Astrocyte (in vitro differentiated cells and primary cell): ENCODE measurements around the gene BTBD10. TPM values are rescaled to one million over a fixed set of nuclear protein-coding genes. Genes with fewer than 3 reads are reported as not detected.

Experiments
- DNase-seq: peaks from one replicate; pipeline ENCODE4 v3.0.0-alpha.2; 2010; ENCODE audit warnings: low read depth
- FAIRE-seq: peaks from 2 replicates; lab custom pipeline; 2011; peaks lifted over from hg19 to GRCh38; lab: Jason Lieb, UNC
- H2AFZ ChIP-seq: 2 replicates; pipeline ENCODE4 v1.6.0; 2012; ENCODE audit warnings: low read depth, low read length, inconsistent platforms
- H3K27ac ChIP-seq: 2 replicates; pipeline ENCODE4 v1.5.1; 2011; ENCODE audit warnings: low read depth, low read length, inconsistent platforms
- H3K27me3 ChIP-seq: 2 replicates; pipeline ENCODE4 v1.6.0; 2011; ENCODE audit warnings: low read length, inconsistent platforms; ENCODE audit not compliant: insufficient read depth
- H3K36me3 ChIP-seq: 2 replicates; pipeline ENCODE4 v1.5.1; 2011; ENCODE audit warnings: low read length, inconsistent platforms; ENCODE audit not compliant: insufficient read depth
- H3K4me1 ChIP-seq: 2 replicates; pipeline ENCODE4 v1.5.1; 2011; ENCODE audit warnings: low read length, inconsistent platforms; ENCODE audit not compliant: insufficient read depth
- H3K4me2 ChIP-seq: 2 replicates; pipeline ENCODE4 v1.6.0; 2012; ENCODE audit warnings: low read length, inconsistent platforms
- H3K4me3 ChIP-seq: 2 replicates; pipeline ENCODE4 v1.5.1; 2011; ENCODE audit warnings: low read depth, mild to moderate bottlenecking, low read length, inconsistent platforms; ENCODE audit not compliant: insufficient read depth
- H3K79me2 ChIP-seq: 2 replicates; pipeline ENCODE4 v1.6.0; 2012; ENCODE audit warnings: mild to moderate bottlenecking, low read length, inconsistent platforms; ENCODE audit not compliant: insufficient read depth
- H3K9ac ChIP-seq: 2 replicates; pipeline ENCODE4 v1.6.0; 2012; ENCODE audit warnings: mild to moderate bottlenecking, low read length, inconsistent platforms
- H3K9me3 ChIP-seq: 2 replicates; pipeline ENCODE4 v1.5.1; 2012; ENCODE audit warnings: low read depth, mild to moderate bottlenecking, low read length, inconsistent platforms; ENCODE audit not compliant: insufficient read depth
- H4K20me1 ChIP-seq: 2 replicates; pipeline ENCODE4 v1.6.0; 2012; ENCODE audit warnings: low read length, inconsistent platforms; ENCODE audit not compliant: insufficient read depth
- H3K27ac Mint-ChIP-seq: one replicate; pipeline ENCODE4 v1.8.0; 2021; ENCODE audit warnings: mild to moderate bottlenecking, mixed read lengths; ENCODE audit not compliant: unreplicated experiment
- H3K27me3 Mint-ChIP-seq: one replicate; pipeline ENCODE4 v1.8.0; 2021; ENCODE audit warnings: low read depth, mixed read lengths; ENCODE audit not compliant: unreplicated experiment
- H3K36me3 Mint-ChIP-seq: one replicate; pipeline ENCODE4 v1.8.0; 2021; ENCODE audit warnings: low read depth, mixed read lengths; ENCODE audit not compliant: unreplicated experiment
- H3K4me1 Mint-ChIP-seq: one replicate; pipeline ENCODE4 v1.8.0; 2021; ENCODE audit warnings: low read depth, mixed read lengths; ENCODE audit not compliant: unreplicated experiment
- H3K4me3 Mint-ChIP-seq: one replicate; pipeline ENCODE4 v1.8.0; 2021; ENCODE audit warnings: mild to moderate bottlenecking, moderate library complexity, mixed read lengths; ENCODE audit not compliant: unreplicated experiment
- H3K9me3 Mint-ChIP-seq: one replicate; pipeline ENCODE4 v1.8.0; 2021; ENCODE audit warnings: mild to moderate bottlenecking, mixed read lengths; ENCODE audit not compliant: unreplicated experiment
- CTCF ChIP-seq: IDR thresholded peaks from 2 replicates; pipeline ENCODE4 v1.5.1; 2011; ENCODE audit warnings: low read depth, mild to moderate bottlenecking, inconsistent platforms, low read length, moderate library complexity; ENCODE audit not compliant: insufficient read depth
- EZH2 ChIP-seq: IDR thresholded peaks from 2 replicates; pipeline ENCODE4 v1.6.1; 2012; ENCODE audit warnings: mild to moderate bottlenecking, low read length, inconsistent platforms; ENCODE audit not compliant: insufficient read depth
- total RNA-seq: library from RNA; stranded (reverse); gene quantifications from 2 replicates; pipeline ENCODE4 v1.2.1, GENCODE V29; 2021

The BTBD10 gene
- total RNA-seq, 1 donor from 2014 or later: 58.9 TPM

GRCh38 chr11:13468750-13469149 lies 5.7 kb upstream of the BTBD10 start:
- H3K27ac ChIP-seq: no peak overlapping the region
- no peak overlapping the region for H3K9ac ChIP-seq
- H3K4me1 Mint-ChIP-seq: peaks cover 4% of the 10 kb centered on the region
- H3K27me3 ChIP-seq: no peaks in the 10 kb centered on the region
- no peak overlapping the region for H3K4me2 ChIP-seq
- FAIRE-seq: no peak
- no peaks in the 10 kb centered on the region for H4K20me1 ChIP-seq
- H3K4me3 ChIP-seq: no peak overlapping the region
- DNase-seq: no peak
- no peak for TF ChIP-seq EZH2
- no peaks in the 10 kb centered on the region for H3K36me3 Mint-ChIP-seq
- H3K36me3 ChIP-seq: no peaks in the 10 kb centered on the region
- no peaks in the 10 kb centered on the region for H3K9me3 ChIP-seq
- H3K4me1 ChIP-seq: peaks cover 3% of the 10 kb centered on the region
- no peaks in the 10 kb centered on the region for H3K79me2 ChIP-seq
- no peak overlapping the region for H3K4me3 Mint-ChIP-seq
- H3K27ac Mint-ChIP-seq: no peak overlapping the region
- no peak overlapping the region for H2AFZ ChIP-seq
- H3K9me3 Mint-ChIP-seq: no peaks in the 10 kb centered on the region
- H3K27me3 Mint-ChIP-seq: peaks cover 2% of the 10 kb centered on the region

- Histone ChIP-seq H3K4me1 (peaks cover 6% of the 10 kb centered on the region), H3K9me3 (no peaks in the 10 kb centered on the region), H3K4me2 (no peak overlapping the region), H2AFZ (no peak overlapping the region), H3K27me3 (no peaks in the 10 kb centered on the region), H3K79me2 (peaks cover 20% of the 10 kb centered on the region), H3K9ac (no peak overlapping the region), H3K27ac (no peak overlapping the region), H3K36me3 (no peaks in the 10 kb centered on the region), H4K20me1 (no peaks in the 10 kb centered on the region), H3K4me3 (no peak overlapping the region)
- DNase-seq (peak; percentile 10), FAIRE-seq (no peak)
- H3K27me3 Mint-ChIP-seq: peaks cover 2% of the 10 kb centered on the region
- no peaks in the 10 kb centered on the region for H3K36me3 Mint-ChIP-seq
- no peaks in the 10 kb centered on the region for H3K9me3 Mint-ChIP-seq
- no peak overlapping the region for H3K27ac Mint-ChIP-seq
- no peak overlapping the region for H3K4me3 Mint-ChIP-seq
- TF ChIP-seq CTCF (peak; percentile 64), EZH2 (no peak)
- H3K4me1 Mint-ChIP-seq: peaks cover 11% of the 10 kb centered on the region
Observed at GRCh38 chr11:13465909-13466371, 2.9 kb upstream of the BTBD10 start.

- Mint-ChIP-seq H3K36me3 (peaks cover 2% of the 10 kb centered on the region), H3K4me3 (peak overlapping the region; percentile 97), H3K27me3 (no peaks in the 10 kb centered on the region), H3K9me3 (no peaks in the 10 kb centered on the region), H3K27ac (peak overlapping the region; percentile 97), H3K4me1 (peaks cover 24% of the 10 kb centered on the region)
- H3K9me3 ChIP-seq: no peaks in the 10 kb centered on the region
- H3K4me1 ChIP-seq: peaks cover 6% of the 10 kb centered on the region
- no peak for DNase-seq
- H3K36me3 ChIP-seq: no peaks in the 10 kb centered on the region
- peak overlapping the region; percentile 94 for H2AFZ ChIP-seq
- H3K79me2 ChIP-seq: peaks cover 38% of the 10 kb centered on the region
- H3K9ac ChIP-seq: peak overlapping the region; percentile 93
- no peaks in the 10 kb centered on the region for H3K27me3 ChIP-seq
- H3K4me3 ChIP-seq: peak overlapping the region; percentile 93
- TF ChIP-seq CTCF: no peak
- TF ChIP-seq EZH2: no peak
- H4K20me1 ChIP-seq: peaks cover 14% of the 10 kb centered on the region
- no peak for FAIRE-seq
- H3K4me2 ChIP-seq: peak overlapping the region; percentile 97
- peak overlapping the region; percentile 82 for H3K27ac ChIP-seq
Observed at GRCh38 chr11:13463779-13464290, 813 bp upstream of the BTBD10 start.
